Measurements from ENCODE around the gene TSPAN5.

Gene TSPAN5

DNA sequence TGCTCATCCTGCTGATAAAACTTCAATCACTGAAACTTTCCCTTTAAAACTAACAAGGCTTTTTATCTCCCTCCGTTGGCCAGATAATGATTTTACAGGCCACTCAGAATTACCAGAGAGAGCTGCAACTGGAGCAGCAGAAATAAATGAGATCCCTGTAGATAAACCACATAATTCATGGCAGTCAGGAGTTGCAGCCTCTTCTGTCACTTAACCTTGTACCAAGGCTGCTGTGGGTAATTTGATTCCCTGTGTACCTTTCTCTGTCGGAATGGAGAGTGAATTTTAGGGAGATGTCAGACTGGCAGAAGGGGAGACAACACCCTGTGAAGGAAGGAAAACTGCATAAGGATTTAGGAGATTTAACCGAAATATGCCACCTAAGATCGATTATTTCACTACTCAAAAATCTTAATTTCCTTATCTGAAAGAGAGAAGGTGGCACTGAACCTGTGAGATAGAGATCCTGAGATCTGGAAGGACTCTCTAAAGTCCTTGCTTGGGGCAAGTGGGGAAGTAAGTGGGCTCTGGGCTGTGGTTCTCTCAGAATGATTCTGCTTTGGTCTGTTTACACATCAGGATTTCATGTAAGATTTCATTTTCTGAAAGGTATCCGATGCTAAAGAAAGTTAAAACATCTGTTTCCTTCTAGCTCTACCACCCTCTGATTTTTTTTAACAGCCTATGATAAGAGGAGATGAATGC is 14.3 kb upstream of the TSPAN5 start:
- no peak for DNase-seq

DNA sequence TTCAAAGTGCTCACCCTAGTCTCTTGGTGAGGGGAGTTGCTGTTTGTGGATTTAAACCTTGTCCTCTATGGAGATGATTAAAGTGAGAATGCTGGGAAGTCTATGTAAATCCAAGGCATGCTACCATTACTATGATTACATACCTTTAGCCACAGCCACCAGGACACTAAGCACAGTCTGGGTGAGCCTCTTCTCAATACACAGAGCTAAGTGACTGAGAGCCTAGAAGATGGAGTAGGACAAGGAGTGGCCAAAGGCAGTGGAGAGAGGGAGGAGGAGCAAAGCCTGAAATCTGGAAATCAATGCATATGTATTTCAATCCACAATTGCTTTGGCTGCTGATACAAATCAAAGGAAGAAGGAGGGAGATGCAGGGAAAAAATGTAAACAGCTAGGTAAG is 12.7 kb upstream of the TSPAN5 start:
- DNase-seq: no peak

DNA sequence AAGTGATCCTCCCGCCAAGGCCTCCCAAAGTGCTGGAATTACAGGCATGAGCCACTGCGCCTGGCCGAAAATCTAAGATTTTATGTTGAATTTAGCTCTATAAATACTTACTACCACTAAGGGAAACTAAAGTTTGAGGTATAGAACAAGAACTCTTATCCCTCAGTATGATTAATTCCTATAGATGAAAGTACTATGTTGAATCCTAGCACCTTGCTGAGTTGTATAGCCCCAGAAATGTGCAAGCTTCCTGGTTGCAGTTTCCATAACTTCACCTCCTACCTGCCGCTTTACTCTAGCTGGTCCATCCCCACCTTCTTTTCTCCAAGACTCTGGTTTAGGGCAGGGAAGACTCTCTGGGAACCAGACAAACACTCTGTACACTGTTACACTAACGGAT is 11.8 kb upstream of the TSPAN5 start:
- DNase-seq: no peak

DNA sequence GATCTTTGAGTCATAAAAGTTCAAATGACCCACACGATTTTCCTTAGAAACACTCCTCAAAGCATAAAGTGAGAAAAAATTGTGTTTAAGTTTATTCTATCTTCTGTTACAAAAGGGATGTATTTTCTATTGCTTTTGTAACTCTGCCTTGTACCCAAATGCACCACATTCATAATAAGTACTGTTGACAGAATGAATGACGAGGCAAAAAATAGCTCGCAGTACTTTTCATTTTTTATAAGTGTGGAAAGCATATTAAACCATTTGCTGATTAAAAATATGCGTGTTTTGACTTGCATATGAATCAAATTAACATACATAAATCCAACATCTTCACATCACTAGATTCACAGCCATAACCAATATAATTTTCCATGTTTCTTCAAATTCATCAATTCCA is 11.2 kb upstream of the TSPAN5 start:
- DNase-seq: no peak

DNA sequence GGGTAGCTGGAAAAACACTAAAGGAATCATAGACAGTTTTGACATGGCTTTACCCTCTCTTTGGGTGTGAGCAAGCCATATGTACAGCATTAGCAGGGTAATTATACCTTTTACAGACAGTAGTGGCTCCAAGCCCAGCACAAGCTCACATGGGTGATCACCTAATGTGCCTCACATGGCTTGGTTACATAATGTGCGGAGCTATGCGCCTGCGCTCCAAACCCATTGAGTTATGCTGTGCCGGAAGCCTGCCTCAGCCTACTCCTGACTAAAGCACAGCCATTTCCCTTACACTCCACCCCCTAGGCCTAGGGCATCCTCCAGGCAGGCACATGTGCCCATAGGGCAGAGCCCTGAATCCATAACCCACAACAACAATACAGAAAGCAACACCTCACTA is 6.5 kb upstream of the TSPAN5 start:
- DNase-seq: no peak

DNA sequence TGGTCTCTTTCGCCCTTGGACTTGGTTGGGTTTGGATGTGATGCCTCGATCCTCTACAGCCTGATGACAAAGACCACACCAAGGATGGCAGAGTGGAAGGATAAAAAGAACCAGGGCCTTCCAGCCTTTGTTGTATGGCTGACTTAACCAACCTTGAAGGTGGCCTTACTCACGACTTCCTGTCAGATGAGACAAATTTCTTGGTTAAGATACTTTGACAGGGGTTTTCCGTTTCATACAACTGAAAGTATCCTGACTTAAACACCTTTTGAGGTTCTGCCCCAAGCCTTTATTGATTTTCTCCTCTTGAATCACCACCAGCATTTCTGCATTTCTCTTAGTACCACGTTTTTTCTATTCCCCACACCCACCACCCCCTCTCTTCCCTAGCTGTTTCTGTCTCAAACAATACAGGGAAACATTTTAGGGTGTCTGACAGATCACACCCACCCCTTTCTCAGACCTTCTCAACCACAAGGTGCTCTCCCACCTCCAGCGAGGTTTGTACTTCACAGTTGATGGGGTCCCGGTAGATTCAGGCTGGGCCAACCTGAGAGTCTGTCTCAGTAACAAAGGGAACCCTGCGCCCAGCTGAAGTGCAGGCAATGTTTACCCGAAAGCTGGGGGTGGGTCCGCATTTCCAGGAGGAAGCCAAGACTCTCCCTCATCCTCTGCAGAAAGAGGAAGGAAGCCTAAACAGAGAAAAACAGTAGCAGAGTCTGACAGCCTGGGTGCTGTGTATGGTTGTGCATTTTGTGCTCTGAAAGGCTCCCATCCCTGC is 5.0 kb upstream of the TSPAN5 start:
- peak; percentile 69 to 86 for DNase-seq

DNA sequence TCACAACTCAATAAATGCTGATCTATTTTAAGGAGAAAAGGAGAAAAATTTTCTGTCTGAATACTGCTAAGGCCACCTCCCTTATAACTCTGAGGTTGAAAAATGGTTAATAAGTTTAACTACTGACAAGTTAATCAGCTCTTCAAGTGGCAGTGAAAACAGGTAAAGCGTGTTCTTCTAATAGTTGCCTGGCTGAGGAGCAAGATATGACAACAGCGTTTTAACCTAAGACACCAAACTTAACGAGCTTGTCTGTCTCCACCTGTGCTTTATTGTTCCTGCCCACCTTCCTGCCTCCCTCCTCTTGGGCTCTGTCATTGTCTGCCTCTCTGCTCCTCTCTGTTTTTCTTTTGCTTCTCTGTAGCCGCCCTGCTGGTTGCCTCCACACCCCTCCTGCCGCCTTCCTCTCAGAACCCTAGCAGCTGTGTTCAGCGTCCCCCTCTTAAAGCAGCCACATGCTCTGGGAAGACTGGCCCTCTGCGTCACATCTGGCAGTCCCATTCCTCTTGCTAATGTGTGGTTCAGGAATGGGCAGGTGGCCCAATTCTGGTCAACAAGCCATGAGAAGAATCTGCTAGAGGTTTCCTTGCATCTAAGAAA is 4.3 kb upstream of the TSPAN5 start:
- peak; percentile 46 to 51 for DNase-seq

DNA sequence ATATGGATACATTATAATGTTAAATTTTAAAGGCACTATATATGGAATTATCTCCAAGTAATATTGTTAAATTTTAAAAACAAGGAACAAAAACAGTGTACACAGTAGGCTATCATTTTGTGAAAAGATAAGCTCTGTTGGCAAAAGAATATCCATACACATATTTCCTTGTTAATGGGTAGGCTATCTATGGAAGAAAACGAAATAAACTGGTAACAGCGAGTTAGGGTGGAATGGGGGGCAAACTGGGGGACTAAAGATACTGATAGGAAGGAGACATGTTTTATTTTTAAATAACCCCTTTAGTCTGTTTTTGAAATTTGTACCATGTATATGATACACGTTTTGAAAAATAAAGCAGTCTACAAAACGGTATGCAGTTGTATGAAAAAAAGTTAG is 3.6 kb upstream of the TSPAN5 start:
- no peak for DNase-seq

DNA sequence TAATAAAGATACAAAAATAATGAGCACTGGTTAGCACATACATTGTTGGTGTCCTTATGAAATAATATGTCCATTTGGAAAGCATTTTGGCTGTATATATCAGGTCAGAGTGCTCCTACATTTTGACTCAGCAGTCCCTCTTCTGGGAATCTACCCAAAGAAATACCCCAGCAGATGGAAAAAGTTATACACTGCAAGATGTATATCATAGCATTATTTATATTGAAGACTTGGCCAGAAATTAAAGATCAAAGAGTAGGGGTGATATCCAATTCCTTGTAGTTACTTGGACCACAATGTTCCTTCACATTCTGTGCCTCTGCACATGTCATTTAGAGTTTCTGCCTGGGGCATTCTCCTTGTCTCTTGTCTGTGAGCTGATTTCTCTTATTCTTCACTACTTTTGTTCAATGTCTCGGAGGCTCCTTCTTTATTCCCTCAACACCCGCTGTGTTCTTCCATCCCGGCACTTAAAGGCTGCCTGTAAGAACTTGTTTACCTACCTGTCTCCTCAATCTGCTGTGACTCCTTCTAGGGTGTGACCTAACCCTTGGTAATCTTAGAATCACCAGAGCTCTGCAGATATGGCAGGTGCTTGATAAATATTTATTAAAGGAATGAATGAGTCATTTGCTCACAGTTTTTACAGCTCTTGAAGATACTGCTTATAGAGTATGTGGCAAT is 3.1 kb upstream of the TSPAN5 start:
- DNase-seq: no peak

DNA sequence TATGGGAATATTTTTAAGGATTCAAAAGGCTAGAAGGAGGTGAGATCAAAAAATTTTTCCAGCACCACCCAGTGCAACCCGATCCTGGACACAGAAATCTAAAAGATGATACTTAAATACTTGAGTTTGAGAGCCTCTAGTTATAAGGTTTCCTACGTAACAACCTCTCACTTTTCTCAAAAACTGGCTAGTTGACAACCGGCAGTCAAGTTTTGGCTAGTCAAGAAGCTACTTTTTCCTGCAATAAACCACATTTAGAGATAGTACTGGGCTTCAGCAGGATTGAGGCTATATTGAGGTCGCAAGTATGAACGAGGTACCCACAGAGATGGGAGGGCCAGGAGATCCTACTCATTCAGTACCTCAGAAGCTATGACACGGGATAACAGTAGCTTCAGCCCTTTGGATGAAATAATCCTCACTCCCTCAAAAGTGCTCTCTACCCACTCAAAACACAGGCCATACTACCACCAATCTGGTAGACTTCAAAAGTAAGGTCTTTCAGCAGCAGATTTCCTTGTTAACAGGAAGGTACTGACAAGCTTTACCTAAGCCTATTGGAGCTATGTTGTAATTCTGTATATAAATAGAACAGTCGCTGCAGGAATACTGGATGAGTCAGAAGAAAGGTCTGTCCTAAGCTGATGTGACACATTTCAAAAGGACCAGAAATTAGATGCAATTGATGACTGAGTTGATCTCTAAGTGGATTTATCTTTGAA is 1.5 kb upstream of the TSPAN5 start:
- no peak for DNase-seq

DNA sequence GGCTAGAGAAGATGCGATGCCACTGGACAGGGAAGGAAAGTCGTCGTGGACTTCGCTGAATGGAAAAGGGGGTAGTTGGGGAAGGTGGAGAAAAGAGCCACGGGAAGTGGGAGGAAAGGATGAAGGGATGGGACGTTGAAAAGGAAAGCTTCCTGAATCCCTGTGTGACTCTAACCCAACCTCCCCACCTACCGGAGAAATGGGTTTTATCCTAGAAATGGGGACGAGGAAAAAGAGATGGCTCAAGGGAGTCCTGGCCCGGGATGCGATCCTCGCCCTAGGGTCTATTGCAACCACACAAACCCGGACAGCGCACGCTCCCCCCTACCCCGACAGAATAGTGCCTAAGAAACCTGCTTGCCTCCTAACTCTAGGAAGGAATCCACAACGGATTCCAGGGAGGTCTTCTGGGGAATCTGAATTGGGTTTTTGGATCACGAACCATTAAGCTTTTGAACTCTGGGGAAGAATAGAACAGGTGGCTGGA is 738 bp upstream of the TSPAN5 start:
- DNase-seq: no peak

DNA sequence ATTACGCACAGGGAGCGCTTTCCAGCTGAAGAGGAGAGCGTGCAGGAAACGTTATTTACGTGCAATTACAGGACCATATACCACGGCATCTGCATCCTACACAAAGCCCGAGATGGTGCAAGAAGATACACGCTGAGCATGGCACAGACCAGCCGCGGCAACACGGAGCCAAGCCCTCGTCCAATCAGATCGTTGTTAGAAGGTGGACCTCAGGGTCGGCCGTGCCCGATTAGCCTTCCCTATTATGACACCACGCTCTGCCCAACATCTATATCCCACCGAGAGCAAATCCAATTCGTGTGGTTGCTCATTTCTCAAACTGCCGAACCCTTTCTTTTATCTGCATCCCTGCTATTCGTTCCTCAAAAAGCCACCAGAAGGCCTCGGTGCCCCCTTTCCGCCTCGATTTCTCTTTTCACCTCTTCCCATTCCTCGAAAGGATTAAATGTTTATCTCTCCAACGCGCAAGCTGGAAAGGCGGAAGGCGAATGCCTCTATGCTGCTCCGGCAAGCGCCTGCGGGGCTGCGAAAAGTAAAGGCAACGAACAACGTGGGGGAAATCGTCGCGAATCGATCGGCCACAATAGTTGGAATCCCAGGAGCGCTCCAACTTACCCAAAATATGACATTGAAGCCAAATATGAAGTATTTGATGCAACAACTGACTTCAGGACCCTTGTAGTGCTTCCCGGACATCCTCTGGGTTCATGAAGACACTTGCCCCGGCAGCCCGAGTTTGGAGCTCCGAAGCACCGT is 702 bp downstream of the TSPAN5 start:
- DNase-seq: peak in 1 of 2 donors; percentile 43

DNA sequence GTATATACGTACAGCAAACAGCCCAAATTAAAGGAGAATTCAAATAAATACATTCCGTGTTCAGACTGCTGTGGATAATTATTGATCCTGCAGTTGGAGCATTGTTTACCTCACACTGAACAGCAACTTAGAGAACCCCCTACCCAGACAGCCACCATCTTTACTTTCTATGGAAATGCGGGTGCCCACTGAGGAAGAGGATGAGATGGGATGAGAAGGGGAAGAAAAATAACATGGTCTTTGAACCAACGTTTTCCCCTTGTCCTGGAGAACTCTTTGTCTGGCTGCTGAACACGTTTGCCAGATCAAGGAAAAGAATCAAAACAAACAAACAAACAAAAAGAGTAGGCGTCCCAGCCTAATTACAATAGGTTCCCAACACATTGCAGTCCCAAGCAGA is 1.5 kb downstream of the TSPAN5 start:
- no peak for DNase-seq

DNA sequence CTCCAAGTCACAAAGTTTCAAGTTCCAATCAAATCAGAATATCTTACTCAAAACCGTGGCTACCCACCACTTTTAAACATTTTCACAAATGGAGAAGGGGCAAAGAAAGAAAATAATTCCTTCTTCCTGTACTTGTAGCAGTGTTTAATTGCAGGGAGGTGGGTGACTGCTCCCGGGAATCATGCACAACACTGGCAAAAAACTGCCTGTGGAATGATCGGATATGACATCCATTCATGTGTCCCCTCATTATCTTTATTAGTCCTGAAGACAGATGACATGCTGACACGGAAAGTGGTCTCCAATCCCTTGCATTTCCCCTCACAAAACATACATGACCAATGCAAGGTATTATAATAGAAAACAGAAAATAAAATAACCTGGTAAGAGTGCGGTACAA is 2.0 kb downstream of the TSPAN5 start:
- no peak for DNase-seq

DNA sequence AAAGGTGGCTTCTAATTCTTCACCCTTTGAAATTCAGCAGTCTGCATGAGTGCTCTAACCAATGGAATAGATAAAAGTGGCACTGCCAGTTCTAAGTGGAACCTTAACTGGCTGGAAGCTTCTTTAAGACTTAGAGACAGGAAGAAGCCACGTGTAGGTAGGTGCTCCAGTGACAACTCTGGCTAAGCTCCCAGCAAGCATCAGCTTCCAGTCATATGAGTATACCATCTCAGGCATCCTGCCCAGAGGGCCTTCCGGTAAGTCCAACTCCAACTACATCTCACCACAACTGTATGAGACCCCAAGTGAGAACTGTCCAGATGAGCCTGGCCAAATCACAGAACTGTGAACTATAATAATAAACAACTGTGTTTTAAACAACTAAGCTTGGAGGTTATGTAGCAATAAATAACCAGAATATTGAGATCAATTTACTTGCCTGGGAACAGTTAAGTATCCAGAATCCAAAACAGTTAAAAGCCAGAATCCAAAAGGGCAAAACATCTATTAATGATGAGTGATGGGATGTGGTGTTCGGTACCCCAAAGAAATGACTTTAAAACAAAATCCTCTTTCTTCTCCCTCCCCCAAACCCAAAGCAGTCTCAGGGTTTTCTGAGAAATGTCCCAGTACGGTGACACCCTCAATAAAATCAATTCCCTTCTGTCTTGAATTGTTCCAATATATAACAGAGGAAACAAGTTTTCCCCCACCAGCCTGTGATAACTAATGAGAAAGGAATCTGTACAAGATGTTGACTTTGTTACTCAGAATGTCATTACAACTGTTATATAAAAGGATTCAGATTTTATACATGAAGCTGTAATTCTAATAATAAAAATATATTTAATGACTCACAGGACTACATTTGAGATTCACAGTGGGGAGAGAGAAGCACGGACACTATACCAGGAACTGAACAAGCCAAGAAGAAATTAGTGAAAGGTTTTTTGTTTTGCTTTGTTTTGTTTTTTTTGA is 4.2 kb downstream of the TSPAN5 start:
- no peak for DNase-seq

DNA sequence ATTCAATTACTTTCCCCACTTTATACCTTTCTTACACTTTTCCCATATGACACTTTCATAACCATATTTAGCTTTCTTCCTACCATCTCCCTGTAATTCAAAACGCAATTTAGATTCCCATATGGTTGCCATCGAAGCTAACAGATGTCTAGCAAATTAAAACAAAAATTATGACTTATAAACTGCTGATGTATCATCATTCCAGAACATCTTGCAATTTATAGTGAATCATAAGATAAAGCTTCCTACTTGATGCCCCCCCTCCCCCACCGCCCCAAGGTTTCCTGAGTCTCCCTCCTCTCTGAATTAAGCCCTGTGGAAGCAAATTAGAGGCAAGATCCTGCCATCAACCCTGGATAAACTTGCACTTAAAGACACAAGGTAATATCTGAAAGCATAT is 5.4 kb downstream of the TSPAN5 start:
- no peak for DNase-seq

DNA sequence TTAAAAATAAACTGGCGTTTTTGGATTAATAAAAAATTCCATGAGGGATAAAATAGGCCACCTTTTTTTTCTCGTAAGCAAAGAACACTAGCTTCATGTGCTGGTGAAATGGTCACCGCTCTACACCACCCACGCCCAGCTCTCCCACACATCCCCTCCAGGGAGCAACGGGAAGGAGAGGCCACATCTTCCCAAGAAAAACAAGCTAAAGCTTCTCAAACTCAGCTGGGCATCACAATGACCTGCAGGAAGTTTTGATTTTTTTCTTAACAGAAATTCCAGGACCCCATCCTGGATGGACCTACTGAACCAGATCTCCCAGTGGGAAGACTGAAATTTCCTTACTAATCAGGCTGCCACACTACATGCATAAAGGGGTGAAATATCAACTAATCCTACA is 9.8 kb downstream of the TSPAN5 start:
- no peak for DNase-seq

DNA sequence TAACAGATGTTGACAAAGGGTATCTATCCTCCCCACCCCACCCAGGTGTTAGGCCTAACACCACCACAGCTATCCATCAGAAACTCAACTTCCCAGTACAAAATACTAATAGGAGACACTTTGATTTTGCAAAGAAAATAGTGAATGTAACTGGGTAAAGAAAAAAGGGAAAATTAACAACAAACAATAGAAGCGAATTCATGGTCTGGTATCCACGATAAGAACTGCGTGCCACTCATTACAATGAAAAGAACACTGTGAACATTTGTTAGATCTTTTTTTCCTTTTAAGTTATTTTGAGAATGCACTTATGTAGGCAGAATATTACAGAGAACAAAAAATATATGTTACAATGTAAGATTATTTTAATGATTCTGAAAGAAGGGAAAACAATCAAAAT is 12.0 kb downstream of the TSPAN5 start:
- DNase-seq: no peak

DNA sequence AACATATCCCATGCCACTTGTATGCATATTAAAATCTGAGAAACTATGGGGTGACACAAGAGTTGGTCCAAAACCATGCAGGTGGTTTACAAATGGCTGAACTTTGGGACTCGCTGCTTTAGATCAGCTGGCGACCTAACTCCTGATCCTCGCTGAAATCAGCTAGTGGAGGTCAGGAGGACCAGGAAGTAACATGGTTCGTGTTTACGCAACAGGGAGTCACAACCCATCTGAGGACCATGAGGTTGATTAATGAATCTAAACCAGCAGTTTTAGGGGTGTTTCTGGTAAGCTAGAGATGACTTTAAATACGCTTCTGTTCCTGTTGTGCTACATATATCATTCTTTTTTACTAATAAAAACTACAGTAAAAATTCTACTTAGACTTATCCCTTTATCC is 12.9 kb downstream of the TSPAN5 start:
- no peak for DNase-seq

DNA sequence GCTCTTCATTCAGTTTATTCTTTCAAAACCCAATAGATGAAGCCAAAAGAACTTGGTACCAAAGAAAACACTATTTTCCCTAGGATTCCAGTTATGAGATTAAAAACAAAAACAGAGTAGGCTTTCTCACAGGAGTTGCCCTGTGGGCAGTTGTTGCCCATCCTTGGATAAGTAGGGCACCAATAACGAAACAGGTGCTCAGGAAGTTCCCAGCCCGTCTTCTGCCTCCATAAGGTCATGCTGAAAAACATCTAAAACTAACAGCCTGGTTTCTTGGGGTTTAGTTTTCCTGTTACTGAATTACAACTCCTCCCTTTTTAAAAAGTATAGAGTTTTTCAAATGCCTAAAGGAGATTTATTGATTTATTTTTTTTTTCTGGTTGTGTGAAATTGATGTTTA is 14.7 kb downstream of the TSPAN5 start:
- DNase-seq: peak in 1 of 2 donors; percentile 35

DNA sequence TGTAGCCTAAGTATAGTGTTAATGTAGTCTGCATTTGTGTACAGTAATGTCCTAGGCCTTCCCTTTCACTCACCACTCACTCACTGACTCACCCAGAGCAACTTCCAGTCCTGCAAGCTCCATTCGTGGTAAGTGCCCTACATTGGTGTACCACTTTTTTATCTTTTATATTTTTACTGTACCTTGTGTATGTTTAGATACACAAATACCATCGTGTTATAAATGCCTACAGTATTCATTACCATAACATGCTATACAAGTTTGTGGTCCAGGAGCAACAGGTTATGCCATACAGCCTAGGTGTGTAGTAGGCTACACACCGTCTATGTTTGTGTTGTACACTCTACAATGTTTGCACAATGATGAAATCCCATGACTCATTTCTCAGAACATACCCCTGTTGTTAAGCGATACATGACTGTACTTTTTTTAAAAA is 15.4 kb downstream of the TSPAN5 start:
- no peak for DNase-seq
